RWPE2 (cell line): Measurements from ENCODE around the gene ARHGEF18.
"Not testable (repeated sequence)": the region's sequence is repeated elsewhere in the genome, so short reads cannot be mapped to it uniquely, and the experiment has no call there.

Experiments used
- ATAC-seq: fragments of 200-7000 bp; cut with Tn5 transposase; 3 replicates; pipeline ENCODE4 v1.9.1; 2021; ENCODE audit warnings: low read depth
- DNase-seq: peaks from one replicate; pipeline ENCODE4 v3.0.0-alpha.2; 2020; ENCODE audit warnings: low spot score
- H3K27ac ChIP-seq: fragments of 450-650 bp; 2 replicates; pipeline ENCODE4 v1.5.1; 2017; ENCODE audit warnings: mild to moderate bottlenecking; ENCODE audit not compliant: poor library complexity, severe bottlenecking
- H3K27me3 ChIP-seq: fragments of 250-450 bp; sonication (Bioruptor Pico); 2 replicates; pipeline ENCODE4 v1.5.1; 2021; ENCODE audit warnings: mild to moderate bottlenecking, moderate library complexity; ENCODE audit not compliant: insufficient read depth, poor library complexity, severe bottlenecking
- H3K36me3 ChIP-seq: fragments of 250-450 bp; sonication (Bioruptor Pico); 2 replicates; pipeline ENCODE4 v1.5.1; 2020; ENCODE audit warnings: low read depth, mild to moderate bottlenecking, moderate library complexity
- H3K4me1 ChIP-seq: fragments of 250-450 bp; sonication (Bioruptor Pico); 2 replicates; pipeline ENCODE4 v1.5.1; 2021; ENCODE audit warnings: mild to moderate bottlenecking, moderate library complexity; ENCODE audit not compliant: insufficient read depth, poor library complexity, severe bottlenecking
- H3K4me3 ChIP-seq: fragments of 250-450 bp; sonication (Bioruptor Pico); 2 replicates; pipeline ENCODE4 v1.5.1; 2021; ENCODE audit warnings: mild to moderate bottlenecking, moderate library complexity; ENCODE audit not compliant: severe bottlenecking
- H3K9me3 ChIP-seq: fragments of 250-450 bp; sonication (Bioruptor Pico); 2 replicates; pipeline ENCODE4 v1.5.1; 2021; ENCODE audit warnings: mild to moderate bottlenecking, moderate library complexity; ENCODE audit not compliant: severe bottlenecking
- CTCF ChIP-seq: fragments of 450-650 bp; IDR thresholded peaks from one replicate; pipeline ENCODE4 v1.5.1; 2017; ENCODE audit warnings: mild to moderate bottlenecking, moderate library complexity; ENCODE audit not compliant: poor library complexity, severe bottlenecking

ARHGEF18 gene

GRCh38 chr19:7366701-7367420 lies 18.1 kb downstream of the ARHGEF18 start:
- ATAC-seq = no peak
- Histone ChIP-seq H3K4me3 (no peak overlapping the region), H3K27ac (no peak overlapping the region), H3K4me1 (peaks cover 9% of the 10 kb centered on the region), H3K27me3 (no peaks in the 10 kb centered on the region), H3K36me3 (no peaks in the 10 kb centered on the region), H3K9me3 (no peaks in the 10 kb centered on the region)
- peak; percentile 35 for TF ChIP-seq CTCF
- no peak for DNase-seq

GRCh38 chr19:7368456-7368855 lies 19.7 kb downstream of the ARHGEF18 start:
- Histone ChIP-seq H3K27me3 (no peaks in the 10 kb centered on the region), H3K4me1 (peaks cover 9% of the 10 kb centered on the region), H3K36me3 (no peaks in the 10 kb centered on the region), H3K4me3 (no peak overlapping the region), H3K9me3 (no peaks in the 10 kb centered on the region), H3K27ac (peak overlapping the region; percentile 37)
- ATAC-seq = no peak
- DNase-seq = no peak
- no peak for TF ChIP-seq CTCF

GRCh38 chr19:7368866-7369265 lies 20.1 kb downstream of the ARHGEF18 start:
- H3K27ac ChIP-seq = peak overlapping the region; percentile 37
- DNase-seq, H3K36me3 ChIP-seq, H3K4me3 ChIP-seq, H3K9me3 ChIP-seq, H3K4me1 ChIP-seq, H3K27me3 ChIP-seq: not testable (repeated sequence)
- peak; percentile 57; the same call in 2 of the 3 replicates for ATAC-seq

- H3K36me3 ChIP-seq = no peaks in the 10 kb centered on the region
- DNase-seq (no peak), ATAC-seq (no peak)
- H3K27me3 ChIP-seq = no peaks in the 10 kb centered on the region
- no peak for TF ChIP-seq CTCF
- H3K27ac ChIP-seq = no peak overlapping the region
- H3K4me3 ChIP-seq = no peak overlapping the region
- H3K9me3 ChIP-seq = no peaks in the 10 kb centered on the region
- peaks cover 9% of the 10 kb centered on the region for H3K4me1 ChIP-seq
These were observed 21.8 kb downstream of the ARHGEF18 start for GRCh38 chr19:7370546-7370945.

GRCh38 chr19:7371001-7371400 lies 22.3 kb downstream of the ARHGEF18 start:
- H3K27me3 ChIP-seq = no peaks in the 10 kb centered on the region
- TF ChIP-seq CTCF = no peak
- no peak overlapping the region for H3K27ac ChIP-seq
- no peaks in the 10 kb centered on the region for H3K9me3 ChIP-seq
- no peaks in the 10 kb centered on the region for H3K36me3 ChIP-seq
- H3K4me1 ChIP-seq = peaks cover 9% of the 10 kb centered on the region
- no peak for DNase-seq
- ATAC-seq = no peak
- no peak overlapping the region for H3K4me3 ChIP-seq
